Lower leg skin (tissue), 3 donors: Measurements from ENCODE around the gene SLC39A13.

Source experiments
- CTCF ChIP-seq, 3 donors: fragments of 450-650 bp; IDR thresholded peaks; one replicate each; pipeline ENCODE4 v1.5.1; 2016; ENCODE audit warnings: antibody characterized with exemption in 3 of 3, mild to moderate bottlenecking in 3 of 3, moderate library complexity in 2 of 3
- POLR2A ChIP-seq, 2 donors: fragments of 450-650 bp; IDR thresholded peaks; one replicate each; pipeline ENCODE4 v1.6.1; 2016 to 2017; ENCODE audit warnings: antibody characterized with exemption in 2 of 2, mild to moderate bottlenecking in 1 of 2, moderate library complexity in 1 of 2

DNA sequence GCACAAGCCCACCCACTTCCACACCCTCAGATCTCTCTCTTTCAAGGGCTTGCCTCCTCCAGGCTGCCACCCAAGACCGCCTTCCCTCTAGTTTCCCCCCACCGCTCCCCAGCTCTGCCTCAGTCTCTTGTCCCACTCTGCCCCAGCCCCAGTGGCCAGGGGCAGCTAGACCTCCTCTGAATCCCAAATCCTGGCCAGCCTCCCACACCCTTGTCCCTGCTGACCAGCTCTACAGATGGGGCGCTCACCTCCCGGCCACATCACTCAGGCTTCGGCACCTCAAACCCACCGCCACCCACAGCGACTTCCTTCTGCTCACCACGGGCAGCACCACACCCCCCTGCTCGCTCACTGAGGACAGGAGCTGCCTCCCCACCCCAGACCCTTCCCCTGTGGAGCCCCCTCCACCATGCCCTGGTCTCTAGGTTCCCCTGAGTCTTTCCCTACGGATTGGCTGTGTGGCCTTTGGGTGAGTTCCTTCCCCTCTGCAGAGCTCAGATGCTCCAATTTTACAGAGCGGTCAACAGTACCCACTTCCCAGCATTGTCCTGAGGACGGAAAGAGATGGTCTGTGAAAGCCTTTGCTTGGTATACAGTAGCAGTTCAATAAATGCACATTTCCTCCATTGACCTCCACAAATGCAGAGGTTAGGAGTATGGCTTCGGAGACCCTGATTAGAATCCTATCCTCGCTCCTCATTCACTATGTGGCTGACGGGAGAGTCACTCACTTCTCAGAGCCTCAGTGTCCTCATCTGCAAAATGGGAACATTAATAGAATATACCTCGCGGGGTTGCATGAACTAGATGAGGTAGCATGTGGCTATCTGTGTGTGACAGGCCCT is 18.6 kb upstream of the SLC39A13 start:
- TF ChIP-seq CTCF (IDR thresholded peaks at IDR 0.05) = no peak
- no peak for TF ChIP-seq POLR2A (IDR thresholded peaks at IDR 0.05)
